ENCODE results near the gene KLHL17. TPM values are rescaled to one million over a fixed set of nuclear protein-coding genes. Genes with fewer than 3 reads are reported as not detected.

KLHL17 gene
- 8.0 and 10.3 TPM in 2 replicates for total RNA-seq

GRCh38 chr1:960363-961131, at the start of gene KLHL17:
KLHL17 (plus strand) TSS chr1:960584; CDS start chr1:960694, 110 bp downstream.

DNA sequence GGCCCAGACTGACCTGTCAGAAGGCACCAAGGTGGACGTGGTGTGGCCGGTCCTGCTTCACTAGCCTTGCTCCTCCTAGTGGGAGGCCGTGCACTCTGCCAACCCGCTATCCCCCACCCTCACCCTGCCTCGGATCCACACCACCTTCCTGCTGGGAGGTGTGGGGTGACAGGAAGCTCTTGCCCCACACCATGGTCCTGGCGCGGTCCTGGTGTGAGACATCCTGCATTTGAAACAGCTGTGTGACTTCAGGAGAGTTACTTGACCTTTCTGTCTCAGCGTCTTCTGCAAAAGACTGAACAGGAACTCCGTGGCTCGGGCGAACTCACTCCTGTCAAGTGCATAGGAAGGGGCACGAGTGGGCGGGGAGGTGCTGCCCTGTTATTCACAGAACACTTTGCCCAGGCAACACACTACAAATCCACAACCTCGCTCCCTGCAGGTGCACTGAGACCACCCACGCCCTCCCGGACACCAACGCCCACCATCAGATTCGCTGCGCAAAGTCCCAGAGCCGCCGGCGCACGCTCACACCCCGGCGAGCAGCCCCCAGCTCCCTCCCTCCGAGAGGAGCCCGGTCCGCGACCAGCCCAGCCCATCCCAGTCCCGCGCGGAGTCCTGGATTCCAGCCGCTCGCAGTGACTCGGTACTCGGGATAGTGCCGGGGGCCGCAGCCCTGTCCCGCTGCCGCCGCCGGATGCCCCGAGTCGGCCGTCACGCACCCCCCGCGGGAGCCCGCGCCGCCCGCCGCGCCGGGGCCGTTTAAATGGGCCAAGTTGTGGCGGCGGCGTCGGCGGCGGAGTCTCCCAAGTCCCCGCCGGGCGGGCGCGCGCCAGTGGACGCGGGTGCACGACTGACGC, 37.0 kb upstream of the KLHL17 start, which contains the start of gene SAMD11:
TSS of gene SAMD11 (plus strand) at position 793 of the 860 bp plus-strand sequence. CDS start 509 bp downstream, outside the sequence.

GRCh38 chr1:958823-959730, 1.3 kb upstream of the KLHL17 start, which contains the start of gene NOC2L:
NOC2L (minus strand) TSS chr1:959256; CDS start chr1:959240, 16 bp downstream.

GRCh38 chr1:966135-966703, 5.8 kb downstream of the KLHL17 start, which contains the start of gene PLEKHN1:
PLEKHN1 (plus strand) TSS chr1:966482; CDS start chr1:966532, 50 bp downstream.

GRCh38 chr1:981955-982558, 21.7 kb downstream of the KLHL17 start, which contains the start of gene PERM1:
PERM1 (minus strand) TSS chr1:982093; CDS start chr1:981029, 1,064 bp downstream.

GRCh38 chr1:999725-1000356, 39.5 kb downstream of the KLHL17 start, which contains the start of gene HES4:
HES4 (minus strand) TSS chr1:1000097; CDS start chr1:999973, 124 bp downstream.

DNA sequence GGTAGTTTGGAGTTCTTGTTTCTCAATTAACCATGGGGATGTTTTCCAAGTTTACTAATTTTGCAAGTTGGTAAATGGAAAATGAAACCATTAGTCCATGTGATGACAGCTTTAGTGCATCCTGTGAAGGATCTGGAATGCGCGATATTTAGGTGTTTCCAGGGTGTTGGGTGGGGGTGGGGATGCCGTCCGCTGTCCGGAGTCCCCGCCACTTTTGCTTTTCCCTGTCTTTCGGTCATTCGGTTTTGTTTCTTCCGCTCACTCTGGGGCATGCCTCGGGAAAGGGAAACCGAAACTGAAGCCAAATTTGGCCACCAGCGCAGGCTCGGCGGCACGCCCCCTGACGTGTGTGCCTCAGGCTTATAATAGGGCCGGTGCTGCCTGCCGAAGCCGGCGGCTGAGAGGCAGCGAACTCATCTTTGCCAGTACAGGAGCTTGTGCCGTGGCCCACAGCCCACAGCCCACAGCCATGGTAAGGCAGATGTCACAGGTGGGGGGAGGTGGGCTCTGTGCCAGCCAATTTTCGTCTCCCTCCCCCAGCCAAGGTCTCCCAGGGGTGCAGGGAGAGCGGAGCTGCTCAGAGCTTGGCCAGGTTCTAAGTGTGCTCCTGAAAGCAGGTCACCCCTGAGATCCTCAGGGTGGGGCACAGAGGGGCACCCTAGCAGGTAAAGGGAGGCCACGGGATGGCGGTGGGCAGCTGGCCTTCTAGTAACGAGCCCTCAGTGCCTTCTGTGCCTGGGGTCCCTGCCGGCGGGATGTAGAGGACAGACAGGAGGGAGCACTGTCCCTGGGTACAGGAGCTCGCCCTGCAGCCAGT, 52.9 kb downstream of the KLHL17 start, which contains the start of gene ISG15:
TSS of gene ISG15 (plus strand) at position 393 of the 817 bp plus-strand sequence. CDS start at position 470, 77 bp downstream.

Other genes with a start within 250 kb of the KLHL17 start
- 11.1 and 12.7 TPM in 2 replicates for gene SAMD11, start 36.7 kb upstream of the KLHL17 start, total RNA-seq
- 80.4 and 83.7 TPM in 2 replicates for gene NOC2L, start 1.3 kb upstream of the KLHL17 start, total RNA-seq
- gene PLEKHN1, start 5.9 kb downstream of the KLHL17 start, total RNA-seq, result 0.33 and 0.58 TPM in 2 replicates
- under 0.01 TPM in 1 of 2 replicates, not detected in the other for gene PERM1, start 21.5 kb downstream of the KLHL17 start, total RNA-seq
- gene HES4, start 39.5 kb downstream of the KLHL17 start, total RNA-seq, result 0.15 and 4.3 TPM in 2 replicates
- 61.4 and 78.4 TPM in 2 replicates for gene ISG15, start 52.9 kb downstream of the KLHL17 start, total RNA-seq
- 36.4 and 97.3 TPM in 2 replicates for gene AGRN, start 59.5 kb downstream of the KLHL17 start, total RNA-seq
- 0.15 TPM in 1 of 2 replicates, not detected in the other for gene RNF223, start 113.7 kb downstream of the KLHL17 start, total RNA-seq
- gene C1orf159, start 155.5 kb downstream of the KLHL17 start, total RNA-seq, result 5.0 and 5.4 TPM in 2 replicates
- not detected in 2 replicates for gene TTLL10, start 213.3 kb downstream of the KLHL17 start, total RNA-seq
- 0.33 and 0.44 TPM in 2 replicates for gene TNFRSF18, start 246.0 kb downstream of the KLHL17 start, total RNA-seq

Measured in smooth muscle cell of trachea (primary cell).